ENCODE results near the gene ABO. TPM values are rescaled to one million over a fixed set of nuclear protein-coding genes. Genes with fewer than 3 reads are reported as not detected.
"Not testable (repeated sequence)": the region's sequence is repeated elsewhere in the genome, so short reads cannot be mapped to it uniquely, and the experiment has no call there.

ABO gene
- total RNA-seq, 4 donors from 2014 or later, result 2.6 to 17.9 (median 7.9) TPM

- peaks cover 28% of the 10 kb centered on the region for H3K4me1 ChIP-seq
- H3K27me3 ChIP-seq, result no peaks in the 10 kb centered on the region
- H3K4me3 ChIP-seq, result no peak overlapping the region
- WGBS, result 38% methylated on average over 17 of the region's 17 CpGs
- H3K27ac ChIP-seq, result peak overlapping the region; percentile 81
- H3K36me3 ChIP-seq, result no peaks in the 10 kb centered on the region
- no peaks in the 10 kb centered on the region for H3K9me3 ChIP-seq
- DNase-seq (ENCODE audit: low spot score in 2 of 2), result no peak
- TF ChIP-seq EP300 (IDR thresholded peaks at IDR 0.05), result no peak
- TF ChIP-seq, protein P1, sequence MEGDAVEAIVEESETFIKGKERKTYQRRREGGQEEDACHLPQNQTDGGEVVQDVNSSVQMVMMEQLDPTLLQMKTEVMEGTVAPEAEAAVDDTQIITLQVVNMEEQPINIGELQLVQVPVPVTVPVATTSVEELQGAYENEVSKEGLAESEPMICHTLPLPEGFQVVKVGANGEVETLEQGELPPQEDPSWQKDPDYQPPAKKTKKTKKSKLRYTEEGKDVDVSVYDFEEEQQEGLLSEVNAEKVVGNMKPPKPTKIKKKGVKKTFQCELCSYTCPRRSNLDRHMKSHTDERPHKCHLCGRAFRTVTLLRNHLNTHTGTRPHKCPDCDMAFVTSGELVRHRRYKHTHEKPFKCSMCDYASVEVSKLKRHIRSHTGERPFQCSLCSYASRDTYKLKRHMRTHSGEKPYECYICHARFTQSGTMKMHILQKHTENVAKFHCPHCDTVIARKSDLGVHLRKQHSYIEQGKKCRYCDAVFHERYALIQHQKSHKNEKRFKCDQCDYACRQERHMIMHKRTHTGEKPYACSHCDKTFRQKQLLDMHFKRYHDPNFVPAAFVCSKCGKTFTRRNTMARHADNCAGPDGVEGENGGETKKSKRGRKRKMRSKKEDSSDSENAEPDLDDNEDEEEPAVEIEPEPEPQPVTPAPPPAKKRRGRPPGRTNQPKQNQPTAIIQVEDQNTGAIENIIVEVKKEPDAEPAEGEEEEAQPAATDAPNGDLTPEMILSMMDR (IDR thresholded peaks at IDR 0.05), result no peak
- TF ChIP-seq POLR2A (IDR thresholded peaks at IDR 0.05), result no peak
- no peak for TF ChIP-seq POLR2AphosphoS5 (IDR thresholded peaks at IDR 0.05)
Observed at GRCh38 chr9:133237035-133237731, 37.8 kb downstream of the ABO start.

DNA sequence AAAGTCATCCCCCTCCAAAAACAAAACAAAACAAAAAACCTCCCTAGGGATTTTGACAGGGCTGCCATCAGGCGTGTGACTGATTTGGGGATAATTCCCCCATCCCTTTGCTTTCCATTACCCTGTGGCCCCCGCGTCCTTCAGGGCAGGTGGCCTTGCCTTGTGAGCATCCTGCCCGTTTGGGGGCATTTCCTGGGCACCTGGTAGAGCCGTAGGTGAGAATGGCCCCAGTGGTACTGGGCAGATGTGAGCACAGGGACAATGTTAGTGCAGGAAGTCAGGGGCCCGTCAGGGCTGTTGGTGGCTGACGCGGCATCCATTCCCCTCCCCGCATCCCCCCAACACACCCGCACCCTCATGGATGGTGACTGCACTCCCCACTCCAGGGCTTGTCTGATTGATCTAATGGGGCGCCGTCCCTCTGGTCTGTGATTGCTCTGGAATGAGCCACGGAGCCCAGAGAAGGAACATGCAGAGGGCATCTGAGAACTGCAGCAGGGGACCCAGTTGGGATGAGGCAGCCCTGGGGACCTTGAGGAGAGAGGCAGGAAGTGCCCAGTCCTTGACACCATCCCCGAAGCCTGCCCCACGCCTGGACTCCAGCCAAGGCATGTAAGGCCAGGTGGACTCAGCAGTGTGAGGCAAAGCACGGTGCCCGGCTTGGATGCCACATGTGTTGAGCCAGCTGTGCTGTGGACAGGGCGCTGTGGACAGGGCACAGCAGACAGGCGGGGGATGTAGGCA lies 38.5 kb downstream of the ABO start:
- not testable (repeated sequence) for H3K36me3 ChIP-seq; H3K4me3 ChIP-seq; H3K9me3 ChIP-seq; DNase-seq (ENCODE audit: low spot score in 2 of 2); H3K27me3 ChIP-seq
- WGBS, result 72% methylated on average over 12 of the region's 19 CpGs
- Histone ChIP-seq H3K4me1 (peaks cover 28% of the 10 kb centered on the region), H3K27ac (peak overlapping the region; percentile 65)

- no peaks in the 10 kb centered on the region for H3K9me3 ChIP-seq
- peaks cover 28% of the 10 kb centered on the region for H3K4me1 ChIP-seq
- no peak overlapping the region for H3K4me3 ChIP-seq
- DNase-seq (ENCODE audit: low spot score in 2 of 2), result no peak
- TF ChIP-seq POLR2AphosphoS5 (IDR thresholded peaks at IDR 0.05), result no peak
- H3K27me3 ChIP-seq, result no peaks in the 10 kb centered on the region
- H3K36me3 ChIP-seq, result no peaks in the 10 kb centered on the region
- no peak overlapping the region for H3K27ac ChIP-seq
- 89% methylated on average over 4 of the region's 11 CpGs for WGBS
Observed at GRCh38 chr9:133235549-133236222, 39.3 kb downstream of the ABO start.

DNA sequence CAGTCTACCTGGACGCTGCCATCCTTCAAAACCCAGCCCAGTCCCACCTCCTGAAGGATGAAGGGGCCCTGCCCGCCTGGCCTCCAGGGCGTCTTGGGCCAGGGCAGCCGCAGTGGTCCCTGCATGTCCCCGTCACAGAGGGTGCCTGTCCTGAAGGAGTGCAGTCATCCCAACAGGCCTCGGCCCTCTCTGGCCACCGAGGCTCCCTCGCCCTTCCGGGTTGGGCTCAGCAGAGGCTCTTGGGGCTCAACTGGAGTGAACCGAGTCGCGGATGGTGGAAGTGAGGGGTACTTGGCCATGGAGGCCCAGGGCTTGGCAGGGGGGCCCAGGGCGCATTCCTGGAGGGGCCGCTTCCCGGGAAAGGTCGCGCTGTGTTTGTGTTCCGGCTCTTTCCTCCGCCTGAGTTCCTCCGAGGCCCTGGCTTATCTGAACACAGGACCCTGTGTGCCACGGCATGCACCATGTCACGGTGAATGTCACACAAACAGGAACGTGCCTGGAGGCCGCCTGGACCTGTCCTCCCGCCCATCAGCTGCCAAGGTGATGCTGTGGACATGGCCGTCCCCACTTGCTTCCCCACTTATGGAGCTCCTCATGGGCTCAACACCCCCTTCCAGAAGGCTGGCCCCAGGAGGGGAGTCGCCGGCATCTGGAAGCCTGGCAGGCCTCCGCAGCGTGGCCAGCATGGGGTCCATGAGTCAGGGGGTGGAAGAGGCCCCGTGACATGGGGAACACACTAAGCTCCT lies 40.3 kb downstream of the ABO start:
- Histone ChIP-seq H3K27me3 (no peaks in the 10 kb centered on the region), H3K4me1 (peaks cover 28% of the 10 kb centered on the region), H3K4me3 (no peak overlapping the region), H3K27ac (no peak overlapping the region), H3K36me3 (no peaks in the 10 kb centered on the region), H3K9me3 (no peaks in the 10 kb centered on the region)
- no peak for DNase-seq (ENCODE audit: low spot score in 2 of 2)
- no peak for TF ChIP-seq EP300 (IDR thresholded peaks at IDR 0.05)
- no peak for TF ChIP-seq POLR2A (IDR thresholded peaks at IDR 0.05)
- TF ChIP-seq, protein P1 (IDR thresholded peaks at IDR 0.05), result no peak
- no peak for TF ChIP-seq POLR2AphosphoS5 (IDR thresholded peaks at IDR 0.05)
- WGBS, result 92% methylated on average over 20 of the region's 31 CpGs

DNA sequence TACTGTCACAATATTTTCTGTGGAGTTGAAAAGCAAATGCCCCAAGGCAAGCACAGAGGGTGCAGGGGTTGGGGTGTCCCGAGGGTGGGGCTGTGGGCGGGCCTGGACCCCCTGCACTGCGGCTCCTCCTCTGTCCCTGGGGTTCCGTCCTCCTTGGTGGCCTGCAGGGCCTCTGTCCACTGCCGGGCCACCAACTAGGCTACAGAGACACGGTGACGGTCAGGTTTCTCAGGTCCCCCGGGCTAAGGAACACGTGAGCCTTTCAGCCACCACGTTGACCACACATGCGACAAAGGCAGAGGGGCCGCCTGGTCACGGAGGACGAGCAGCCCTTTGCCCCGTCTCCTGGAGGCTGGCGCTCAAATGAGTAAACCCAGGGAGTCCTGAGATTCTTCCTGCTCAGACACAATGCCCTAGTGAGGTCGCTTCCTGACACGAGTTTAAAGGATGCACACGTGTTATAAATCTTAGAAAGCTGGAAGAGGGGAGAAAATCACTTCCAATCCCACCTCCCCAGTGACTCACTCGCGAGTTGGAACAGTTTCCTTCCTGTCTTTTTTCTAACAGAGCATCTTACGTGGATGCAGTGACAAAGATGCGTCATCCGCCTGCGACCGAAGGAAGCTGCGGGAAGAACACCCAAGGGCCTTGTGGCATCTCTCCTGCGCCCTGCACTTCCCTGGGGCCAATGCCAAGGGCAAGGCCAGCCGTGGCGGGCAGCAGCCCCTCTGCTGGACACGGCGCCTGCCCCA lies 41.1 kb downstream of the ABO start:
- no peaks in the 10 kb centered on the region for H3K27me3 ChIP-seq
- no peaks in the 10 kb centered on the region for H3K36me3 ChIP-seq
- TF ChIP-seq EP300 (IDR thresholded peaks at IDR 0.05) (no peak), POLR2A (IDR thresholded peaks at IDR 0.05) (no peak), POLR2AphosphoS5 (IDR thresholded peaks at IDR 0.05) (no peak)
- TF ChIP-seq, protein P1 (IDR thresholded peaks at IDR 0.05), result no peak
- no peak overlapping the region for H3K27ac ChIP-seq
- WGBS, result 75% methylated on average over 22 of the region's 32 CpGs
- H3K9me3 ChIP-seq, result no peaks in the 10 kb centered on the region
- H3K4me3 ChIP-seq, result no peak overlapping the region
- DNase-seq (ENCODE audit: low spot score in 2 of 2), result no peak
- peaks cover 22% of the 10 kb centered on the region for H3K4me1 ChIP-seq

DNA sequence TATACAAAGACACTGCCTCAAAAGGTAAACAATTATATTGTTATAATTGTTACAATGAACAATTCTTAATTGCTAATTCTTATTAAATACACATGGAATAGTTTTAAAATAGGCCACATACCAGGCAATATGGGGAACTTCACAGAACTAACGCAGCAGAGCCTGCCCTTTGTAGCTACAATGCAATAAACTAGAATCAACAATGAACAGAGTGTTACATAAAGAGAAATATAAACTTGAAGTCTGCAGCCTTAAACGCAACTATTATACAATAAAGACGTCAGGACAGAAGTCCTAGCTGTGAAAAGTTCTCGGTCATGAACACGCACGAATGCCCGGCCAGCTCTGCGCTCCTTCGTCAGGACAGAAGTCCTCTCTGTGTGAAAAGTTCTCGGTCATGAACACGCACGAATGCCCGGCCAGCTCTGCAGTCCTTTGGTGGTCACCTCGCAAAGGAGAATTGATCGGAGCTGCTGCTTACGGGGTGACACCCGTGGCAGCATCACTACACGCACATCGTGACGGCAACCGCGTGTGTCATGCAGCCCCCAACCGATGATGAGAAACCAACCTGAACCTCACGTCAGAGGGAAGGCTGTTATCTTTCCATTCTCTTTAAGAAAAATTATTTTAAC lies 43.0 kb downstream of the ABO start:
- 79% methylated on average over 24 of the region's 24 CpGs for WGBS

GRCh38 chr9:133230514-133230913 lies 44.5 kb downstream of the ABO start:
- 90% methylated on average over 7 of the region's 7 CpGs for WGBS

More for the DNA sequence above, 43.0 kb downstream of the ABO start:
- not testable (repeated sequence) for H3K36me3 ChIP-seq; H3K9me3 ChIP-seq; H3K4me1 ChIP-seq; DNase-seq (ENCODE audit: low spot score in 2 of 2); H3K27me3 ChIP-seq; H3K4me3 ChIP-seq; H3K27ac ChIP-seq

More at GRCh38 chr9:133230514-133230913, 44.5 kb downstream of the ABO start:
- H3K4me1 ChIP-seq; H3K36me3 ChIP-seq; H3K4me3 ChIP-seq; H3K27me3 ChIP-seq; H3K9me3 ChIP-seq; DNase-seq (ENCODE audit: low spot score in 2 of 2); H3K27ac ChIP-seq: not testable (repeated sequence)

All from suprapubic skin (tissue), 4 donors.